ENCODE results near the gene PEX14.
A peak's percentile ranks its signal among the peaks of the same experiment; 100 is the strongest.

The PEX14 gene

DNA sequence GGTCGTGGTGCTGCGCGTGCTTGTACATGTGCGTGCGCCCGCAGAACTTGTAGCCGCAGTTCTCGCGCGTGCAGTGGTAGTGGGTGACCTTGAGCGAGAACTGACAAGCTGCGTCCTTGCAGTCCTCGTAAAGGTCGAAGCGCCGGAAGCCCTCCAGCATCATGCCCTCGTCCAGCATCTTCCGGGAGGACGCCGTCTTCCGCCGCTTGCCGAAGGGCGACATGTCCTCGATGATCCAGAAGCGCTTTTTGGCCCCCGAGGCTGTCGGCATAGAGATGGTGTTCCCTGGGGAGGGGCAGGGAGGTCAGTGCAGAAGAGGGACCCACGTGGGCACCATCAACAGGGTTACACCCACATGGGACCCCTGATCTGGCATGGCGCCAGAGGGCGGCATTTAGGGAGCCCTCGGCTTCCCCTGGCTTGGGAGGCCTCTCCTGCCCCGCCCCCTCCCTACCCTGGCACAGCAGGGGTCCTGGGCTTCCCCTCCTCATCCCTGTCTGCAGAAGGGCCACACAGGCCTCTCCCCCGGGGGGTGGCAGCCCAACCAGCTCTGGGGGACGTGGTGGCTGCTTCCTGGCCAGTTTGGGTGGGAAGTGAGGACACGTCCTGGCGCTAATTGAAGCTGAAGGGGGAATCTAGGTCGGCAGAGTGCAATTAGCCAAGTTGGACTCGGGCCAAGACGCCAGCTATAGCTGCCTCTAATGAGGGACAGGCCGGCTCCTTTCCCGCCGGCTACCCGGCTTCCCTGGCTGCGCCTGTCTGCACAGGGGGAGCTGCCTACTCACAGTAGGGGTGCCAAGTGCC lies 165.2 kb downstream of the PEX14 start:
- peaks cover 0 to 7% (median 0%) of the 10 kb centered on the region in 11 experiments; a peak in 3 of 22 replicates for H4K20me1 ChIP-seq
- peaks cover 26 to 49% (median 32%) of the 10 kb centered on the region in 10 experiments for H3K4me1 ChIP-seq
- H3K9me3 ChIP-seq (replicated peaks in 1 of 11), result no peaks in the 10 kb centered on the region
- no peak overlapping the region; a peak in 1 of 22 replicates for H3K4me2 ChIP-seq
- no peaks in the 10 kb centered on the region for H3K36me3 ChIP-seq
- no peak overlapping the region for H3K27ac ChIP-seq
- peaks cover 0 to 10% (median 0%) of the 10 kb centered on the region in 11 experiments; a peak in 4 of 22 replicates for H3K27me3 ChIP-seq
- no peak overlapping the region for H3K9ac ChIP-seq
- no peak overlapping the region for H3K4me3 ChIP-seq
- no peak for TF ChIP-seq Cebpa-rat (IDR thresholded peaks at IDR 0.05)

DNA sequence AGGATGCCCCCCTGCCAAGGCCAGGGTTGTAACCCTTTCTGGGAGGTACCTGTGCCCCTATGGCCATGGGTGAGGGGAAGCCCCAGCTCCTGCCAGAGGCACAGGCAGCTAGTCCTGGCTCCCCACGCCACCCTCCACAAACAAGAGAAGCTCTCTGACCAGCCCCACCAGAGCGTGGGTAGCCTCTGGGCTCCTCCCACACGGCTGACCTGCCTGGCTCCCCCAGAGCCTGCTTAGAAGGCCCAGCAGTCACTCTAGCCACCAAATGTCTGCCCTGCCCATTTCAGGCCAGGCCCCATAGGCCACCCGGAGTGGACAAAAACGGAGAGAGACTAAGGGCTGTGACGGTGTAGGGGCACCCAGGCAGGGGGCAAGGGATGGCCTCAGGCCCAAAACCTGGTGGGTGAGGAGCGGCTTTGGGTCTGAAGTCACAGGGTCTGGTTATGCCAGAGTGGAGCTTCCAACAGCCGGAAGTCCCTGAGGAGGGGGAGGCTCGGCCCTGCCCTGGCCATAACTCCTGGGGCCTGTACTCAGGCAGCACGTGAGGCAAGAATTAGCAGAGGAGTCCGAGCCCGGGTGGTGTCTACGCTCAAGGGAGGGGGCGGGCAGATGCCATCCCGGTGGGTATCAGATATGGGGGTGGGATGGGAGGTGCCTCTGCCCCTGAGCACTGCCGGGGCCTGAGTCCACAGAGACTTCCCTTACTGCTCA lies 166.2 kb downstream of the PEX14 start:
- Histone ChIP-seq H3K4me3 (no peak overlapping the region), H3K27ac (no peak overlapping the region), H3K36me3 (no peaks in the 10 kb centered on the region), H3K9me3 (replicated peaks in 1 of 11) (no peaks in the 10 kb centered on the region), H3K9ac (peak overlapping the region in 1 of 11 experiments; percentile 22; a peak in 1 of 22 replicates), H3K27me3 (peaks cover 0 to 10% (median 0%) of the 10 kb centered on the region in 11 experiments; a peak in 4 of 22 replicates), H3K4me2 (no peak overlapping the region), H4K20me1 (peaks cover 0 to 7% (median 0%) of the 10 kb centered on the region in 11 experiments; a peak in 3 of 22 replicates), H3K4me1 (peaks cover 19 to 40% (median 21%) of the 10 kb centered on the region in 10 experiments)
- no peak for TF ChIP-seq Cebpa-rat (IDR thresholded peaks at IDR 0.05)

DNA sequence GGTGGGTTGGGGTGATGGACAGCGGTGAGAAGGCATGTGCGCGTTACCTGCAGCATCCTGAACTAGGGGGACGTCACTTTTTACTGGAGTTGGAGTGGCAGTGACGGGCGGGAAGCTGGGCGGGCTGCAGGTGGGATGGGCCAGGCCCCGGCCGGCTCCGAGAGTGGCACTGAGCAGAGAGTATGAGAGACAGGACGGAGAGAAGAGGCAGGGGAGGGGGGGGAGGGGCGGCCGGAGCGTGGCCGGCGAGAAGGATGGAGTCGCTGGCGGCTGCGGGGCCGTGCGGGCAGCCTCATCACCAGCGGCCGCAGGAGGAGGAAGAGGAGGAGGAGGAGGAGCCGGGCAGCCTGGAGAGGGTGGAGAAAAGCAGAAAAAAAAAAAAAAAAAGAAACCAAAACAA lies 167.2 kb downstream of the PEX14 start:
- Histone ChIP-seq H3K27me3 (peaks cover 0 to 10% (median 0%) of the 10 kb centered on the region in 11 experiments; a peak in 4 of 22 replicates), H3K9me3 (replicated peaks in 1 of 11) (no peaks in the 10 kb centered on the region), H4K20me1 (peaks cover 0 to 7% (median 0%) of the 10 kb centered on the region in 11 experiments; a peak in 3 of 22 replicates), H3K9ac (no peak overlapping the region), H3K4me3 (no peak overlapping the region), H3K27ac (no peak overlapping the region), H3K4me1 (peaks cover 16 to 46% (median 19%) of the 10 kb centered on the region in 10 experiments), H3K36me3 (no peaks in the 10 kb centered on the region), H3K4me2 (no peak overlapping the region)
- no peak for TF ChIP-seq Cebpa-rat (IDR thresholded peaks at IDR 0.05)

DNA sequence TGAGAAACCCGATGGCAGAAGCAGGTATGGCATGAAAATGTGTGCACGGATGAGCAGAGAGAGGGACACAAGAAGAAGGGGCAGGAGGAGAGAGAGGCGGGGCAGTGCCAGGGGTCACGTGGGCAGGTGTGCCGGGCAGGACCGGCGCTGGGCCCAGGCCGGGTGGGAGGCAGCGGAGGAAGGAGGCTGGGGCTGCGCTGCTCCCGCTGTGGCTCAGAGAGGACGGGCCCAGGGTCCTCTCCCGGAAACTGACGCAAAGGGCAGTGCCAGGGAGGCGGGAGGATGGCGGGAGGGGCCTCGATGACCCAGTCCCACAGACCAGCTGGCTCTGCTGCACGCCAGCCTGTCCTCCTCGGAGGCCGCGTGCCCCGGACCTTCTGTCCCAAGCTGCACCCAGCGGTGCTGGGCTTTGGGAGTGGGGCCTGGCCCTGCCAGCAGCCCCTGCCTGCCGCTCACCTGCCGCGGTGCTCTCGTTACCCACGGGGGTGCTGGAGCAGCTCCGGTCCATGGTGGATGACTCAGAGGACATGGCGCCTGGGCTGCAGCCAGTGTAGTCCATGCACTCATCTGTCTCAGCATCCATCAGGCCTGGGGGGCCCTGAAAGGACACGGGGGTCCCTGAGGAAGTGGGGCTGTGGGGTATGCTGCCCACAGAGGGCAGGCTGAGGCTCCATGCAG lies 167.8 kb downstream of the PEX14 start:
- Histone ChIP-seq H3K36me3 (no peaks in the 10 kb centered on the region), H3K27me3 (peaks cover 0 to 10% (median 0%) of the 10 kb centered on the region in 11 experiments; a peak in 4 of 22 replicates), H3K4me1 (peaks cover 12 to 41% (median 19%) of the 10 kb centered on the region in 10 experiments), H4K20me1 (peaks cover 0 to 7% (median 0%) of the 10 kb centered on the region in 11 experiments; a peak in 2 of 22 replicates), H3K9ac (no peak overlapping the region), H3K27ac (no peak overlapping the region), H3K9me3 (replicated peaks in 1 of 11) (no peaks in the 10 kb centered on the region), H3K4me2 (no peak overlapping the region), H3K4me3 (no peak overlapping the region)
- no peak for TF ChIP-seq Cebpa-rat (IDR thresholded peaks at IDR 0.05)

DNA sequence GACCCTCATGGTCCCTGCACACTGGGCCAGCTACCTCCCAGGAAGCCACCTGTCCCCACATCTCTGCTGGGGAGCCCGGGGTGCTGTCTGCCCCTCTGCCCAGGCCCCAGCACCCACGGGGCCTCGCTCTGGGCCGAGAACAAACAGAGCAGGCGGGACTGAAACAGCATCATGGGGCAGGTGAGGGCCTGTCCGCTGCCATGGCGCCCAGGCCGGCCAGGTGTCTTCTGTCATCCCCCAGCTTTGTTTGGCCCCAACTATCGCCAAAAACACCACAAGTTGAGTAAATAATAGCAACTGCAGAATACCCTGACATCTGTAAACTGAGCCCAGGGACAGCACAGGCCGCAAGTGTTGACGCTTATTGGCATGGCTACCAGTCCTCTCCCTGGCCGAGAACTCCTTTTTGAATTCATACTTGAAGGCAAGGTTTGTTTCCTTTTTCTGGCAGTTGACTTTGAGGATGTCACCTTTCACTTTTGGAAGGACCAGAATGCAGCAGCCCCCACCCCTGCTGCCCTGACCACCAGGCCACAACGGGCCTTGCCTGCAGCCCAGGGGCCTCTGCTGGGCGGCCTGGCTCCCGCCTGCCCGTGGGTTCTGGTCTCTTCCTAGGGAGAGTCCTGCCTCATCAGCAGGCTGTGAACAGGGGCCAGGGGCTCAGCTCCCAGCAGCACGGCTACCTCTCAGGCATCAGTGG lies 169.0 kb downstream of the PEX14 start:
- H3K27ac ChIP-seq, result no peak overlapping the region
- H3K4me1 ChIP-seq, result peaks cover 0 to 29% (median 9%) of the 10 kb centered on the region in 10 experiments; a peak in 11 of 20 replicates
- no peak overlapping the region for H3K4me3 ChIP-seq
- no peaks in the 10 kb centered on the region for H3K9me3 ChIP-seq (replicated peaks in 1 of 11)
- H3K4me2 ChIP-seq, result peak overlapping the region in 3 of 11 experiments; percentile 31 to 47 (median 46); a peak in 6 of 22 replicates
- no peak overlapping the region for H3K9ac ChIP-seq
- no peaks in the 10 kb centered on the region for H3K27me3 ChIP-seq
- peaks cover 0 to 11% (median 0%) of the 10 kb centered on the region in 11 experiments; a peak in 2 of 22 replicates for H4K20me1 ChIP-seq
- no peaks in the 10 kb centered on the region for H3K36me3 ChIP-seq
- no peak for TF ChIP-seq Cebpa-rat (IDR thresholded peaks at IDR 0.05)

DNA sequence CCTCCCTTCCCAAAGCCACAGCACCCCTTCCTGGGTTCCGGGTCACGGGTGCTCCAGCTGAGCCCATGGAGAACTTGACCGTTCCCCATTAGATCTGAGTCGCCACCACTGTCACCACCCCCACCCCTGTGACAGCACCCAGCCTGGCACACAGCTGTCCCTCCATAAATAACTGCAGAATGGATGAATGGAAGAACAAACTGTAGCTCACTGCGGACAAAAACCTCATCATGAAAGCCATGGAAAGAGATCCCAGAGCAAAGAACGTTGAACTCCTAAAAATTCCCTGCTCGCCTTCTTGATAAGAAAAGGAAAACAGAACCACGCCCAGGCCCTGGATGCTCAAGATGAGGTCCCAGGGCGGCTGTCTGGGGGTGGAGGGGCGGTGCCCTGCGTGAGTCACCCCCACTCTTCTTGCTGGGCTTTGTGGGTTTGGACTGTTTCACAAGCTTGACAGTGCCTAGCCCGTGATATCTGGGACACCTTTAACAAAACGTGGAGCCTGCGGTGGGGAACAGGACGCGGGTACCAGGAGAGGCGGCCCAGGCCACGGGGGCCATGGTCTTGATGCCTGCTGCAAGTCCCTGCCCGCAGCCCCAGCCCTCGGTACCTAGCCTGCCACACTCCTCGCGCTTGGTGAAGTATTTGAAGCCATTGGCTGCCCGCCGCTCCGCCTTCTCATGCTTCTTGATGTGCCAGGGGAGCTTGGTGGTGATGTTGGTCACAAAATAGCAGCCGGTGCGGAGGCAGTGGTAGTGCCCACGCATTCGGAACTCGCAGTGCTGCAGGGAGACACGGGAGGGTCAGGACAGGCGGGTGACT lies 169.8 kb downstream of the PEX14 start:
- Histone ChIP-seq H3K9me3 (replicated peaks in 1 of 11) (no peaks in the 10 kb centered on the region), H3K27me3 (no peaks in the 10 kb centered on the region), H3K27ac (no peak overlapping the region), H3K4me2 (peak overlapping the region in 3 of 11 experiments; percentile 31 to 47 (median 46); a peak in 6 of 22 replicates), H3K4me3 (no peak overlapping the region), H3K36me3 (no peaks in the 10 kb centered on the region), H4K20me1 (peaks cover 0 to 18% (median 0%) of the 10 kb centered on the region in 11 experiments; a peak in 2 of 22 replicates), H3K4me1 (peaks cover 0 to 29% (median 9%) of the 10 kb centered on the region in 10 experiments; a peak in 9 of 20 replicates), H3K9ac (no peak overlapping the region)
- TF ChIP-seq Cebpa-rat (IDR thresholded peaks at IDR 0.05), result no peak

DNA sequence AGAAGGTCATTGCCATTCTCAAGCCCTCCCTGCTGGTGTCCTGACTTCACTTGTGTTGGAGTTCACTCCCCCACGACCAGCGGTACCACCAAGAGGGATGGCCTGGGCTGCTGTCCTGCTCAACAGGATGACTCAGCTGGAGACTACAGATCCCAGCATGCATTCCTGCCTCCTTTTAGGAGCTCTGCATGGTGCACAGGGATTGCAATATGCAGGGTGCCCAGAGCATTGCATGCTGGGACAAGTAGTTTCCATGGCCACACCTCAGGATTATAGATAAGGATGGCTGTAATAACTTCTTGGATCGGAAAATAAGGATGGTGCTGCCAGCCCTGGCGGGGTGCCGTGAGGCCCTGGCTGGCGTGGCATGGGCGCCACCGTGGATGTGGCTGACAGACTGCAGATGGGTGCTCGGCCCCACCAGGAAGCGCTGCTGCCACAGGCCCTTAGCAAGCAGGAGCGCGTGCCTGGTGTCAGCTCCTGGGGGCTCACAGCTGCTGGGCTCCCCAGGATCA lies 171.7 kb downstream of the PEX14 start:
- Histone ChIP-seq H3K9ac (no peak overlapping the region), H3K4me3 (no peak overlapping the region), H3K27ac (no peak overlapping the region), H4K20me1 (peaks cover 0 to 18% (median 0%) of the 10 kb centered on the region in 11 experiments; a peak in 2 of 22 replicates), H3K27me3 (no peaks in the 10 kb centered on the region), H3K36me3 (no peaks in the 10 kb centered on the region), H3K4me2 (no peak overlapping the region), H3K4me1 (peaks cover 0 to 22% (median 5%) of the 10 kb centered on the region in 10 experiments; a peak in 9 of 20 replicates), H3K9me3 (replicated peaks in 1 of 11) (no peaks in the 10 kb centered on the region)
- no peak for TF ChIP-seq Cebpa-rat (IDR thresholded peaks at IDR 0.05)

Data from BLaER1 treated with 17β-estradiol and CSF1 and Interleukin-3, amounts not matched to agents 10 nM and 100 nM (cell line).